Muscle layer of duodenum (tissue), 2 donors: ENCODE results near the gene PAQR9.

ENCODE experiments used
- H3K27ac ChIP-seq: one replicate; pipeline ENCODE4 v1.7.0; 2013; ENCODE audit warnings: mild to moderate bottlenecking, low read length
- H3K27me3 ChIP-seq: one replicate; pipeline ENCODE4 v1.7.0; 2013; ENCODE audit warnings: low read depth, mild to moderate bottlenecking, control low read depth, low read length
- H3K36me3 ChIP-seq, 2 donors: one replicate each; pipeline ENCODE4 v1.7.0; 2013; ENCODE audit warnings: low read length in 2 of 2, control low read depth in 1 of 2, mild to moderate bottlenecking in 1 of 2; ENCODE audit not compliant: insufficient read depth in 2 of 2, control insufficient read depth in 1 of 2
- H3K4me1 ChIP-seq, 2 donors: one replicate each; pipeline ENCODE4 v1.7.0; 2013; ENCODE audit warnings: low read length in 2 of 2, mild to moderate bottlenecking in 2 of 2, control low read depth in 1 of 2, moderate library complexity in 1 of 2; ENCODE audit not compliant: insufficient read depth in 2 of 2, control insufficient read depth in 1 of 2
- H3K4me3 ChIP-seq, 2 donors: one replicate each; pipeline ENCODE4 v1.7.0; 2013; ENCODE audit warnings: low read length in 2 of 2, low read depth in 1 of 2, mild to moderate bottlenecking in 1 of 2
- H3K9me3 ChIP-seq, 2 donors: one replicate each; pipeline ENCODE4 v1.7.0; 2013; ENCODE audit warnings: low read length in 2 of 2, control low read depth in 1 of 2, mild to moderate bottlenecking in 1 of 2; ENCODE audit not compliant: control insufficient read depth in 1 of 2
- donor health status: healthy.

The PAQR9 gene

DNA sequence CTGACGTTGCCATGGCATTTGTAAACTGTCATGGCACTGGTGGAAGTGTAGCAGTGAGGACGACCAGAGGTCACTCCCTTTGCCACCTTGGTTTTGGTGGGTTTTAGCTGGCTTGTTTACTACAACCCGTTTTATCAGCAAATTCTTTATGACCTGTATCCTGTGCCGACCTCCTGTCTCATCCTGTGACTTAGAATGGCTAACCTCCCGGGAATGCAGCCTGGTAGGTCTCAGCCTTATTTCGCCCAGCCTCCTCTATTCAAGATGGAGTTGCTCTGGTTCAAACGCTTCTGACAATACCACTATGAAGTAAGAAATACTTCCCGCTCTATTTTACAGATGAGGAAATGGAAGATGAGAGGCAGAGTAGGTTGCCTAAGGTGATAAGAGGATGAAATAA lies 16.6 kb downstream of the PAQR9 start:
- H3K4me1 ChIP-seq = peaks cover 0 to 5% of the 10 kb centered on the region in 2 donors
- H3K9me3 ChIP-seq = no peaks in the 10 kb centered on the region
- H3K4me3 ChIP-seq = peak overlapping the region in 1 of 2 donors; percentile 41
- peaks cover 17% of the 10 kb centered on the region for H3K27me3 ChIP-seq
- H3K36me3 ChIP-seq = no peaks in the 10 kb centered on the region
- H3K27ac ChIP-seq = no peak overlapping the region

DNA sequence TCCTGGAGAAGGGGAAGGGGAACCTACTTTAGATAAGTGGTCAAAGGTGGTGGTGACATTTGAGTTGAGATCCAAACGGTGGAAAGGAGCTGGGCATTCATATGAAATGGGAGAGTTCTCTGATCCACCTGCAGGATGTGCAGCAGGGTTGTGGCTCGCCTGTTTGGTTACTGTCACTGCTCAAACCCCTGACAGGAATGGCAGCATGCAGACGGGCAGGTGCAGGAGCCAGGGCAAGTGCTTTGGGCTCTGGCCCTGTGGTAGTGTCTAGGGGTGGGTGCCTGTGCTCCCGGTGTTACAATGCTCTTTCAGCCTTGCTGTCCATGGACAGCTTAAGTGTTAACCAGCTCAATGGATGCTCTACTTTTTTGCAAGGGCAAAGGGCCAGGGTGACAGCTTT lies 18.5 kb downstream of the PAQR9 start:
- no peak overlapping the region for H3K4me3 ChIP-seq
- no peaks in the 10 kb centered on the region for H3K36me3 ChIP-seq
- H3K4me1 ChIP-seq = peaks cover 0 to 5% of the 10 kb centered on the region in 2 donors
- H3K27ac ChIP-seq = no peak overlapping the region
- no peaks in the 10 kb centered on the region for H3K9me3 ChIP-seq
- peaks cover 17% of the 10 kb centered on the region for H3K27me3 ChIP-seq

GRCh38 chr3:142944342-142944741 lies 19.1 kb downstream of the PAQR9 start:
- Histone ChIP-seq H3K27me3 (peaks cover 17% of the 10 kb centered on the region), H3K4me1 (peaks cover 0 to 5% of the 10 kb centered on the region in 2 donors), H3K27ac (no peak overlapping the region), H3K36me3 (no peaks in the 10 kb centered on the region), H3K9me3 (no peaks in the 10 kb centered on the region), H3K4me3 (no peak overlapping the region)

GRCh38 chr3:142943870-142944269 lies 19.6 kb downstream of the PAQR9 start:
- Histone ChIP-seq H3K36me3 (no peaks in the 10 kb centered on the region), H3K4me3 (no peak overlapping the region), H3K27ac (no peak overlapping the region), H3K4me1 (peaks cover 0 to 5% of the 10 kb centered on the region in 2 donors), H3K27me3 (peaks cover 17% of the 10 kb centered on the region), H3K9me3 (no peaks in the 10 kb centered on the region)

GRCh38 chr3:142943349-142943748 lies 20.1 kb downstream of the PAQR9 start:
- H3K27ac ChIP-seq = no peak overlapping the region
- no peak overlapping the region for H3K4me3 ChIP-seq
- H3K36me3 ChIP-seq = no peaks in the 10 kb centered on the region
- H3K9me3 ChIP-seq = no peaks in the 10 kb centered on the region
- peaks cover 17% of the 10 kb centered on the region for H3K27me3 ChIP-seq
- H3K4me1 ChIP-seq = peaks cover 0 to 5% of the 10 kb centered on the region in 2 donors

- no peaks in the 10 kb centered on the region for H3K9me3 ChIP-seq
- H3K27me3 ChIP-seq = no peaks in the 10 kb centered on the region
- no peaks in the 10 kb centered on the region for H3K36me3 ChIP-seq
- no peaks in the 10 kb centered on the region for H3K4me1 ChIP-seq
- H3K27ac ChIP-seq = no peak overlapping the region
- no peak overlapping the region for H3K4me3 ChIP-seq
Observed at GRCh38 chr3:142941373-142942123, 21.9 kb downstream of the PAQR9 start.

- Histone ChIP-seq H3K27me3 (no peaks in the 10 kb centered on the region), H3K27ac (no peak overlapping the region), H3K36me3 (no peaks in the 10 kb centered on the region), H3K4me1 (no peaks in the 10 kb centered on the region), H3K4me3 (no peak overlapping the region), H3K9me3 (no peaks in the 10 kb centered on the region)
Observed at GRCh38 chr3:142940472-142940871, 23.0 kb downstream of the PAQR9 start.

DNA sequence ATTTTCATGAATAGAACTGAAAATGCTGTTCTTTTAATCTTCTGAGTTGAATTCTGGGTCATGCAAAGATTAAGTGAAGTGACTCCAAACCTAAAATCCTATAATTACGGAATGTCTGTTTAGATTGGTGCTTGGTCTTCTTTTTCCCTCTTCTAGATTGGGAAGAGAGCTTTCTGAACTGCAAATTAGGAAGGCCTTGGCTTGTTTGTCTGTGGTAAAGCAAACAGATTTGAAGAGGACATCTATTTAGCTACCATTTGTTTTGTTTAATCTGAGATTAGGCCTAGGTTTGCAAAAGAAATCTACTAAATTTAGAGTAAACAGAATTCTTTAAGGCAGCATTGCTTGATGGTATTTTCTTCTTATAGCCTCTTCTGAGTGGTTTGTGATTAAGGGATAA lies 23.5 kb downstream of the PAQR9 start:
- Histone ChIP-seq H3K27me3 (no peaks in the 10 kb centered on the region), H3K9me3 (no peaks in the 10 kb centered on the region), H3K4me1 (no peaks in the 10 kb centered on the region), H3K4me3 (no peak overlapping the region), H3K27ac (no peak overlapping the region), H3K36me3 (no peaks in the 10 kb centered on the region)

GRCh38 chr3:142935963-142936362 lies 27.5 kb downstream of the PAQR9 start:
- no peaks in the 10 kb centered on the region for H3K4me1 ChIP-seq
- H3K4me3 ChIP-seq = no peak overlapping the region
- no peaks in the 10 kb centered on the region for H3K27me3 ChIP-seq
- H3K27ac ChIP-seq = no peak overlapping the region
- no peaks in the 10 kb centered on the region for H3K9me3 ChIP-seq
- H3K36me3 ChIP-seq = no peaks in the 10 kb centered on the region

- no peaks in the 10 kb centered on the region for H3K4me1 ChIP-seq
- H3K9me3 ChIP-seq = no peaks in the 10 kb centered on the region
- H3K27ac ChIP-seq = no peak overlapping the region
- H3K27me3 ChIP-seq = no peaks in the 10 kb centered on the region
- H3K4me3 ChIP-seq = no peak overlapping the region
- H3K36me3 ChIP-seq = no peaks in the 10 kb centered on the region
Observed at GRCh38 chr3:142934887-142935269, 28.6 kb downstream of the PAQR9 start.

DNA sequence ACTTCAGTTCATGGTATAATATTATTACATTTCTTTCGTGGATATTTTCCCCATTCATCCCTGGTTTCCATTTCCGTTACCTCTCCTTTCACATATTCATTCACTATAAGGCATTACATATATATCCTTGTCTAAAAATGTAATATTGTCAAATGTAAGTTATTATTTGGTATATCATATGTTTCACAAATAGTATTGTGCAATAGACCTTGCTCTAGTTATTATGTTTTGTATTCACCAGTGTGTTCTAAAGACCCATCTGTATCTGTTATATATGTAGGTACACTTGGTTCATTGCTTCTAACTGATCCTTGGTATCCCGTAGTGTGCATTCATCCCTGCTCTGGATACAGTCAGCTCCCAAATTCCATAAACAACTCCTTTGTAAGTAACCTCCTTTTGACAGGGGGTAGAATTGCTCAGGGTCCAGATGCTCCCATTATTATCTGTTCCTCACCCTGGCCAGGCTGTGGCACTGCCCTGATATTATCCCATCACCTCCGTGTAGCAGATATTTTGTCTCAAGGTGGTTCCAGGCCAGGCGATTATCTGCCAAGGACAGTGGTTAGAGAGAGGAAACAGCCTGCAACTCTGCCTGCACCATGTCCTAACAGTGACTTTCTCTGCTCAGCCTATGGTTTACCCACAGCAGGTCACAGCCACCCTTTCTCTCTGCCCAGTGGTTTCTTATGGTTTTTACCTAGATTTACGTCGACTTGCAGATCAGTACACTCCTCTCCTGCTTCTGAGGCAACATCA lies 29.2 kb downstream of the PAQR9 start:
- Histone ChIP-seq H3K36me3 (no peaks in the 10 kb centered on the region), H3K27me3 (no peaks in the 10 kb centered on the region), H3K4me3 (no peak overlapping the region), H3K4me1 (no peaks in the 10 kb centered on the region), H3K27ac (no peak overlapping the region), H3K9me3 (no peaks in the 10 kb centered on the region)
